Cardiac muscle cell (in vitro differentiated cells and primary cell): ENCODE results near the gene GLYATL3. TPM values are rescaled to one million over a fixed set of nuclear protein-coding genes. Genes with fewer than 3 reads are reported as not detected.
"Not testable (repeated sequence)": the region's sequence is repeated elsewhere in the genome, so short reads cannot be mapped to it uniquely, and the experiment has no call there.

Experiments used
- DNase-seq, 2 donors: peaks; one replicate each; pipeline versions ENCODE4 v3.0.0 to v3.0.0-alpha.2; 2010 to 2017; ENCODE audit warnings: low read depth in 1 of 2, low spot score in 1 of 2
- H3K27ac ChIP-seq: fragments of 200-600 bp; sonication (generic); 2 replicates; pipeline ENCODE4 v1.5.1; 2016
- H3K27me3 ChIP-seq: fragments of 200-600 bp; sonication (generic); 2 replicates; pipeline ENCODE4 v1.6.0; 2016; ENCODE audit warnings: control low read depth
- H3K36me3 ChIP-seq: fragments of 200-600 bp; sonication (generic); 2 replicates; pipeline ENCODE4 v1.5.1; 2016; ENCODE audit warnings: control low read depth
- H3K4me1 ChIP-seq: fragments of 200-600 bp; sonication (generic); 2 replicates; pipeline ENCODE4 v1.8.1; 2017; ENCODE audit warnings: low read depth, mild to moderate bottlenecking, mixed run types
- H3K4me3 ChIP-seq: fragments of 200-600 bp; sonication (generic); 2 replicates; pipeline ENCODE4 v1.5.1; 2016; ENCODE audit warnings: mild to moderate bottlenecking
- H3K9me3 ChIP-seq: fragments of 200-600 bp; sonication (generic); 2 replicates; pipeline ENCODE4 v1.5.1; 2017; ENCODE audit warnings: low read depth, mild to moderate bottlenecking, control low read depth
- CTCF ChIP-seq: IDR thresholded peaks from 2 replicates; pipeline ENCODE4 v1.5.1; 2012; ENCODE audit warnings: low read depth, mild to moderate bottlenecking, low read length
- polyA plus RNA-seq: library from polyadenylated mRNA; unstranded; fragments of >200 nt; fragmentation: Nextera tagmentation; extraction: Ambion mirVana; gene quantifications from 2 replicates; pipeline ENCODE4 v1.2.1, GENCODE V29; 2016
- total RNA-seq: library from RNA; depleted of rRNA; stranded (reverse); fragments of >200 nt; gene quantifications from 2 replicates; pipeline ENCODE4 v1.2.3, GENCODE V29; 2016

The GLYATL3 gene
- total and polyA plus RNA-seq, 2 experiments from 2014 or later: not detected

GRCh38 chr6:49479308-49479970, 20.3 kb upstream of the GLYATL3 start:
- Histone ChIP-seq H3K27me3 (no peaks in the 10 kb centered on the region), H3K4me1 (no peaks in the 10 kb centered on the region), H3K27ac (no peak overlapping the region), H3K4me3 (no peak overlapping the region), H3K36me3 (no peaks in the 10 kb centered on the region), H3K9me3 (no peaks in the 10 kb centered on the region)
- DNase-seq: peak in 1 of 2 donors; percentile 7
- TF ChIP-seq CTCF: no peak

GRCh38 chr6:49481846-49482245, 17.9 kb upstream of the GLYATL3 start:
- not testable (repeated sequence) for DNase-seq, H3K36me3 ChIP-seq, H3K27me3 ChIP-seq, H3K27ac ChIP-seq, H3K9me3 ChIP-seq, H3K4me3 ChIP-seq, H3K4me1 ChIP-seq

GRCh38 chr6:49483380-49483779, 16.3 kb upstream of the GLYATL3 start:
- H3K4me3 ChIP-seq, H3K27me3 ChIP-seq, DNase-seq, H3K36me3 ChIP-seq, H3K27ac ChIP-seq, H3K4me1 ChIP-seq, H3K9me3 ChIP-seq: not testable (repeated sequence)

GRCh38 chr6:49490633-49491032, 9.1 kb upstream of the GLYATL3 start:
- DNase-seq: no peak
- TF ChIP-seq CTCF: no peak
- H3K4me1 ChIP-seq: no peaks in the 10 kb centered on the region

GRCh38 chr6:49497304-49497703, 2.4 kb upstream of the GLYATL3 start:
- Histone ChIP-seq H3K4me3 (no peak overlapping the region), H3K27ac (no peak overlapping the region), H3K4me1 (no peaks in the 10 kb centered on the region), H3K36me3 (no peaks in the 10 kb centered on the region), H3K27me3 (no peaks in the 10 kb centered on the region), H3K9me3 (no peaks in the 10 kb centered on the region)
- no peak for TF ChIP-seq CTCF
- DNase-seq: no peak

More at GRCh38 chr6:49490633-49491032, 9.1 kb upstream of the GLYATL3 start:
- H3K9me3 ChIP-seq: no peaks in the 10 kb centered on the region
- peaks cover 9% of the 10 kb centered on the region for H3K36me3 ChIP-seq
- no peak overlapping the region for H3K27ac ChIP-seq
- no peak overlapping the region for H3K4me3 ChIP-seq
- no peaks in the 10 kb centered on the region for H3K27me3 ChIP-seq

- no peaks in the 10 kb centered on the region for H3K9me3 ChIP-seq
- H3K4me3 ChIP-seq: no peak overlapping the region
- no peak overlapping the region for H3K27ac ChIP-seq
- no peak for TF ChIP-seq CTCF
- H3K27me3 ChIP-seq: no peaks in the 10 kb centered on the region
- H3K36me3 ChIP-seq: no peaks in the 10 kb centered on the region
- no peaks in the 10 kb centered on the region for H3K4me1 ChIP-seq
- DNase-seq: no peak
Observed at GRCh38 chr6:49499126-49499525, 597 bp upstream of the GLYATL3 start.
